ENCODE data around the gene RFC5. TPM values are rescaled to one million over a fixed set of nuclear protein-coding genes. Genes with fewer than 3 reads are reported as not detected.
A peak's percentile ranks its signal among the peaks of the same experiment; 100 is the strongest.

Gene RFC5
- total and polyA plus RNA-seq, 2 of the 13 experiments (the other 11 are each of a cell fraction or from before 2014, with no cell fraction given) = 16.8 to 51.4 TPM

GRCh38 chr12:118052324-118053070 lies 36.0 kb downstream of the RFC5 start (continued):
- peak; percentile 67 for TF ChIP-seq ZFP91 (CRISPR knock-in tag; IDR thresholded peaks at IDR 0.05; ENCODE audit: borderline replicate concordance)
- TF ChIP-seq HOMEZ (CRISPR knock-in tag; IDR thresholded peaks at IDR 0.05; ENCODE audit: low read depth) = peak; percentile 91
- no peak for TF ChIP-seq ZNF33A (CRISPR knock-in tag; IDR thresholded peaks at IDR 0.05; ENCODE audit: borderline replicate concordance)
- TF ChIP-seq ZNF83 (CRISPR knock-in tag; IDR thresholded peaks at IDR 0.05; ENCODE audit: borderline replicate concordance) = no peak
- TF ChIP-seq RARA (CRISPR knock-in tag; IDR thresholded peaks at IDR 0.05) = peak; percentile 99
- TF ChIP-seq FOXP1 (IDR thresholded peaks at IDR 0.05) = 0 out of 2 replicates have a peak, but pooled peaks have one; percentile 34
- TF ChIP-seq FOXP1 (CRISPR knock-in tag; IDR thresholded peaks at IDR 0.05) = peak; percentile 83
- TF ChIP-seq GFI1 (CRISPR knock-in tag; IDR thresholded peaks at IDR 0.05; ENCODE audit: borderline replicate concordance) = peak; percentile 56; the same call in 1 of the 2 replicates
- TF ChIP-seq ZSCAN21 (CRISPR knock-in tag; IDR thresholded peaks at IDR 0.05; ENCODE audit: borderline replicate concordance) = peak; percentile 53; the same call in 1 of the 2 replicates
- 0 out of 2 replicates have a peak, but pooled peaks have one; percentile 35 for TF ChIP-seq ZNF639 (CRISPR knock-in tag; conservative IDR thresholded peaks at IDR 0.05)
- peak; percentile 94; the same call in 1 of the 2 replicates for TF ChIP-seq NR1H2 (CRISPR knock-in tag; IDR thresholded peaks at IDR 0.05; ENCODE audit: borderline replicate concordance, low read depth)
- TF ChIP-seq HIC2 (CRISPR knock-in tag; IDR thresholded peaks at IDR 0.05; ENCODE audit: low read depth) = peak; percentile 96
- TF ChIP-seq ZNF432 (CRISPR knock-in tag; IDR thresholded peaks at IDR 0.05; ENCODE audit: borderline replicate concordance) = no peak
- TF ChIP-seq CREB1 (IDR thresholded peaks at IDR 0.05) = peak; percentile 55
- peak; percentile 61 for TF ChIP-seq CREB1 (CRISPR knock-in tag; IDR thresholded peaks at IDR 0.05)
- TF ChIP-seq RELA (CRISPR knock-in tag; IDR thresholded peaks at IDR 0.05) = no peak
- peak; percentile 53 for TF ChIP-seq CBX1 (IDR thresholded peaks at IDR 0.05; ENCODE audit: low read depth)
- TF ChIP-seq IRF2 (CRISPR knock-in tag; IDR thresholded peaks at IDR 0.05) = peak; percentile 93
- peak; percentile 94 for TF ChIP-seq FOXK1 (CRISPR knock-in tag; IDR thresholded peaks at IDR 0.05; ENCODE audit: borderline replicate concordance, low read depth)
- TF ChIP-seq CCDC6 (CRISPR knock-in tag; IDR thresholded peaks at IDR 0.05) = peak; percentile 78; the same call in 1 of the 2 replicates
- TF ChIP-seq ZNF558 (CRISPR knock-in tag; IDR thresholded peaks at IDR 0.05; ENCODE audit: borderline replicate concordance) = no peak
- TF ChIP-seq RFX3 (CRISPR knock-in tag; IDR thresholded peaks at IDR 0.05) = no peak
- TF ChIP-seq BCL6 (CRISPR knock-in tag; IDR thresholded peaks at IDR 0.05) = peak; percentile 97
- no peak for TF ChIP-seq FIP1L1 (IDR thresholded peaks at IDR 0.05; ENCODE audit: borderline replicate concordance, insufficient read depth, low read depth, low read length)
- TF ChIP-seq ZNF589 (CRISPR knock-in tag; conservative IDR thresholded peaks at IDR 0.05) = no peak
